ENCODE data around the gene SNX6. TPM values are rescaled to one million over a fixed set of nuclear protein-coding genes. Genes with fewer than 3 reads are reported as not detected.
"Not testable (repeated sequence)": the region's sequence is repeated elsewhere in the genome, so short reads cannot be mapped to it uniquely, and the experiment has no call there.

SNX6 gene
- polyA plus RNA-seq, 2 donors: 19.1 to 34.1 TPM

GRCh38 chr14:34642595-34642994 is 12.6 kb upstream of the SNX6 start:
- no peak overlapping the region for H3K27ac ChIP-seq (ENCODE audit: low read depth in 2 of 2, low read length in 1 of 2)
- peaks cover 0 to 2% of the 10 kb centered on the region in 2 donors for H3K4me1 ChIP-seq (ENCODE audit: control insufficient read depth in 2 of 2, insufficient read depth in 2 of 2, low read length in 1 of 2)
- WGBS, 2 donors: 88 to 96% methylated on average over 3 of the region's 3 CpGs
- no peaks in the 10 kb centered on the region for H3K9me3 ChIP-seq (ENCODE audit: control insufficient read depth in 2 of 2, insufficient read depth in 1 of 2, low read depth in 1 of 2, low read length in 1 of 2)
- H3K4me3 ChIP-seq (ENCODE audit: low read depth in 1 of 2, low read length in 2 of 2): no peak overlapping the region
- H3K27me3 ChIP-seq (ENCODE audit: control insufficient read depth in 1 of 2, insufficient read depth in 2 of 2, low read length in 2 of 2): no peaks in the 10 kb centered on the region
- H3K36me3 ChIP-seq (ENCODE audit: control insufficient read depth in 2 of 2, insufficient read depth in 2 of 2, low read length in 1 of 2): no peaks in the 10 kb centered on the region

- WGBS, 2 donors: 86% methylated on average over 1 of the region's 1 CpG
- no peaks in the 10 kb centered on the region for H3K9me3 ChIP-seq (ENCODE audit: control insufficient read depth in 2 of 2, insufficient read depth in 1 of 2, low read depth in 1 of 2, low read length in 1 of 2)
- no peak overlapping the region for H3K27ac ChIP-seq (ENCODE audit: low read depth in 2 of 2, low read length in 1 of 2)
- H3K36me3 ChIP-seq (ENCODE audit: control insufficient read depth in 2 of 2, insufficient read depth in 2 of 2, low read length in 1 of 2): no peaks in the 10 kb centered on the region
- H3K4me1 ChIP-seq (ENCODE audit: control insufficient read depth in 2 of 2, insufficient read depth in 2 of 2, low read length in 1 of 2): no peaks in the 10 kb centered on the region
- no peak overlapping the region for H3K4me3 ChIP-seq (ENCODE audit: low read depth in 1 of 2, low read length in 2 of 2)
- no peaks in the 10 kb centered on the region for H3K27me3 ChIP-seq (ENCODE audit: control insufficient read depth in 1 of 2, insufficient read depth in 2 of 2, low read length in 2 of 2)
Observed at GRCh38 chr14:34640826-34641225, 10.9 kb upstream of the SNX6 start.

DNA sequence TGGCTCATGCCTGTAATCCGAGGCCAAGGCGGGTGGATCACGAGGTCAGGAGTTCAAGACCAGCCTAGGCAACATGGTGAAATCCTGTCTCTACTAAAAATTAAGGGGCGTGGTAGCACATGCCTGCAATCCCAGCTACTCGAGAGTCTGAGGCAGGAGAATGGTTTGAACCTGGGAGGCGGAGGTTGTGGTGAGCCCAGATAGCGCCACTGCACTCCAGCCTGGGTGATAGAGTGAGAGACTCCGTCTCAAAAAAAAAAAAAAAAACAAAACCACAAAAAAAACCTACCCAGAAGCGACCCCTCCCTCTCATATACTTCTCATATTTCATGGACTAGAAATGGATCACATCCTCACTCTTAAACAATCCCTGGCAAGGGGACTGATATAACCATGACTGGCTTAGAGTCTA is 4.4 kb upstream of the SNX6 start:
- not testable (repeated sequence) for H3K27me3 ChIP-seq (ENCODE audit: control insufficient read depth in 1 of 2, insufficient read depth in 2 of 2, low read length in 2 of 2); H3K4me1 ChIP-seq (ENCODE audit: control insufficient read depth in 2 of 2, insufficient read depth in 2 of 2, low read length in 1 of 2); H3K9me3 ChIP-seq (ENCODE audit: control insufficient read depth in 2 of 2, insufficient read depth in 1 of 2, low read depth in 1 of 2, low read length in 1 of 2); H3K36me3 ChIP-seq (ENCODE audit: control insufficient read depth in 2 of 2, insufficient read depth in 2 of 2, low read length in 1 of 2); H3K4me3 ChIP-seq (ENCODE audit: low read depth in 1 of 2, low read length in 2 of 2); H3K27ac ChIP-seq (ENCODE audit: low read depth in 2 of 2, low read length in 1 of 2)
- 64 to 75% methylated on average over 9 of the region's 9 CpGs for WGBS, 2 donors

DNA sequence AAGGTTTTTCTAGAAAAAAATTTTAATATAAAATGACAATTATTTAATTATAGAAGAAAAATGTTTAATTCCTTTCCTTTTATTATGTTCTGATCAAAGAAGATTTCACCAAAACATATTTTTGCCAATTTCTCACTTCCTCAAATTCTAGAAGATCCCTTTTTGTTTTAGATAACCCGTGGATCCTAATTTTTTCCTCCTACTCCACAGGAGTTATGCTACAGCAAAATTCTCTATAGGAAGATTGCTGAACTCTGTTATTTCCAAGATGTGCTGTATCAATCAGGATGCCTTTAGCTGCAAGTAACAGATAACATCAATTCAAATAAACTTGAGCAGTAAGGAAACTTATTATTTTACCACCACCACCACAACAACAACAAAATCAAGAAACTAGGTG is 3.8 kb upstream of the SNX6 start:
- Histone ChIP-seq H3K4me1 (ENCODE audit: control insufficient read depth in 2 of 2, insufficient read depth in 2 of 2, low read length in 1 of 2) (no peaks in the 10 kb centered on the region), H3K9me3 (ENCODE audit: control insufficient read depth in 2 of 2, insufficient read depth in 1 of 2, low read depth in 1 of 2, low read length in 1 of 2) (no peaks in the 10 kb centered on the region), H3K36me3 (ENCODE audit: control insufficient read depth in 2 of 2, insufficient read depth in 2 of 2, low read length in 1 of 2) (no peaks in the 10 kb centered on the region), H3K4me3 (ENCODE audit: low read depth in 1 of 2, low read length in 2 of 2) (no peak overlapping the region), H3K27ac (ENCODE audit: low read depth in 2 of 2, low read length in 1 of 2) (no peak overlapping the region), H3K27me3 (ENCODE audit: control insufficient read depth in 1 of 2, insufficient read depth in 2 of 2, low read length in 2 of 2) (no peaks in the 10 kb centered on the region)
- WGBS, 2 donors: 65 to 72% methylated on average over 1 of the region's 1 CpG

DNA sequence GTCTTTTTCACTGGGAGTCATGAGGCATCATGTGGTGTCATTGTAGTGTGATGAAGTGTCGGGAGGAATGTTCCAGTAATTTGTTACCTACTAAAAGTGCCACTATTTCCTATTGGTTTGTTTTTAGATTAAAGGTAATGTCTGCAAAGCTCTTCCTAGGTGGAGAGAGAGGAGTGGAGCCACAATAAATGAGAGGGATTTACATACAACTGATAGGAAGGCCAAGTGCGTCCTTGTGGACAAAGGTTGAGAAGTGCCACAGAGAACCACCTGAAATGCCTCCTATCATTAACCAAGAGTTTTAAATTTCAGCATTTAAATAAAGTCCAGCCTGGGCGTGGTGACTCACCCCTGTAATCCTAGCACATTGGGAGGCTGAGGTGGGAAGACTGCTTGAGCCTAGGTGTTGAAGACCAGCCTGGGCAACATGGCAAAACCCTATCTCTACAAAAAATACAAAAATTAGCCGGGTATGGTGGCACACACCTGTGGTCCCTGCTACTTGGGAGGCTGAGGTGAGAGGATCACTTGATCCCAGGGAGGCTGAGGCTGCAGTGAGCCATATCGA is 2.5 kb upstream of the SNX6 start:
- H3K4me1 ChIP-seq (ENCODE audit: control insufficient read depth in 2 of 2, insufficient read depth in 2 of 2, low read length in 1 of 2): no peaks in the 10 kb centered on the region
- H3K27ac ChIP-seq (ENCODE audit: low read depth in 2 of 2, low read length in 1 of 2): no peak overlapping the region
- no peaks in the 10 kb centered on the region for H3K36me3 ChIP-seq (ENCODE audit: control insufficient read depth in 2 of 2, insufficient read depth in 2 of 2, low read length in 1 of 2)
- WGBS, 2 donors: 95% methylated on average over 5 of the region's 5 CpGs
- H3K9me3 ChIP-seq (ENCODE audit: control insufficient read depth in 2 of 2, insufficient read depth in 1 of 2, low read depth in 1 of 2, low read length in 1 of 2): no peaks in the 10 kb centered on the region
- H3K27me3 ChIP-seq (ENCODE audit: control insufficient read depth in 1 of 2, insufficient read depth in 2 of 2, low read length in 2 of 2): no peaks in the 10 kb centered on the region
- no peak overlapping the region for H3K4me3 ChIP-seq (ENCODE audit: low read depth in 1 of 2, low read length in 2 of 2)

DNA sequence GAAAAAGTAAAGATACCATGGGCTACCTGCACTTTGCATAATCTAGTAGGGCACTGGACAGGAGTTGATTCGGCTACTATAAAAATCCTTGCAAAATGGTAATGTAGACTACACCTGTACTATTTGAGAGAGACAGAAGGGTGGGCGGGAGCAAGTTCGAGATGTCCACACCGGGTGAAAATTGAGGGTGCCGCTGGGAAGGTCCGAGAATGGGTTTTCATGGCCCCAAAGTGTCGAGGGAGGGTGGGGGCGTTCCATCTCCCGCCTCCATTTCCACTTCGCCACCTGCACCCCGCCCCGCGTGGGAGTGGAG is 648 bp downstream of the SNX6 start:
- peak overlapping the region; percentile 85 to 93 for H3K27ac ChIP-seq (ENCODE audit: low read depth in 2 of 2, low read length in 1 of 2)

DNA sequence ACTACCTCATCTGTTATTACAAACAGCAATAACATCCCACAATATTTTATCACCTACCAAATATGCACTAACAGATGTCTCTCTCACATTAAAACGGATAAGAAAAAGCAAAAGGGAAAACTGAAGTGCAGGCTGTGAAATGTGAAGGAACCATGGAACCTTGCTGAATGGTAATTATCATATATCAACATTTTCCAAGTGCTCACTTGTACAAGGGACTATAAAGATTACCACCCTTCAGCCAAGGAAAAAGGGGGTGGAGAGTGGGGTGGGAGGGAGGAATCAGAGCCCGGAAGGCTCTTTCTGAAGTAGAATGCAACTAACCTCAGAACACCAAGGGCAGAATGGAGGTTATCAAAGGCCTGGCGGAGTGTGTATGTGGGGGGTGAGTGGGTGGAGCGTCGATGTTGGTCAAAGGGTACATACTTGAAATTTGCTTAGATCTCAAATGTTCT is 1.2 kb downstream of the SNX6 start:
- Histone ChIP-seq H3K27me3 (ENCODE audit: control insufficient read depth in 1 of 2, insufficient read depth in 2 of 2, low read length in 2 of 2) (no peaks in the 10 kb centered on the region), H3K4me1 (ENCODE audit: control insufficient read depth in 2 of 2, insufficient read depth in 2 of 2, low read length in 1 of 2) (no peaks in the 10 kb centered on the region), H3K9me3 (ENCODE audit: control insufficient read depth in 2 of 2, insufficient read depth in 1 of 2, low read depth in 1 of 2, low read length in 1 of 2) (no peaks in the 10 kb centered on the region), H3K36me3 (ENCODE audit: control insufficient read depth in 2 of 2, insufficient read depth in 2 of 2, low read length in 1 of 2) (no peaks in the 10 kb centered on the region), H3K4me3 (ENCODE audit: low read depth in 1 of 2, low read length in 2 of 2) (peak overlapping the region in 1 of 2 donors; percentile 90), H3K27ac (ENCODE audit: low read depth in 2 of 2, low read length in 1 of 2) (peak overlapping the region in 1 of 2 donors; percentile 13)
- WGBS, 2 donors: 16 to 33% methylated on average over 5 of the region's 5 CpGs

More for the DNA sequence above, 648 bp downstream of the SNX6 start:
- H3K36me3 ChIP-seq (ENCODE audit: control insufficient read depth in 2 of 2, insufficient read depth in 2 of 2, low read length in 1 of 2): no peaks in the 10 kb centered on the region
- 0 to 1% methylated on average over 13 of the region's 13 CpGs for WGBS, 2 donors
- peak overlapping the region; percentile 83 to 90 for H3K4me3 ChIP-seq (ENCODE audit: low read depth in 1 of 2, low read length in 2 of 2)
- no peaks in the 10 kb centered on the region for H3K9me3 ChIP-seq (ENCODE audit: control insufficient read depth in 2 of 2, insufficient read depth in 1 of 2, low read depth in 1 of 2, low read length in 1 of 2)
- H3K4me1 ChIP-seq (ENCODE audit: control insufficient read depth in 2 of 2, insufficient read depth in 2 of 2, low read length in 1 of 2): no peaks in the 10 kb centered on the region
- H3K27me3 ChIP-seq (ENCODE audit: control insufficient read depth in 1 of 2, insufficient read depth in 2 of 2, low read length in 2 of 2): no peaks in the 10 kb centered on the region

DNA sequence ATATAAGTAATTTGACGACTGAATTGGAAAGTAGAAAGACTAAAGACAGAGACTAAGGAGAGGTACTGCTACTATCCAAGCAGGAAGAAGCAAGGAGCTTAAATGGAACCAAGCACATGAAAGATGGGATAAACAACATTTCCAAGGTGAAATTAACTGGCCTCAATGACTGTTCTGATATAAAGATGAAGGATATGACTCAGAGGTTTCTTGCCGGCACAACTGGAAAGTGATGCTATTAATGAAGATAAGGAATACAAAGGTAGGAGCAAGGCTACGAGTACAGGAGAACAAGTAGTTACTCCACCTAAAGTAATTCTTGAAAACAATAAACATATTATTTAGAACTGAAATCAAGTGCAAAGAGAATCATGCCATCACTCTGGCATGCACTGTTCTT is 6.4 kb downstream of the SNX6 start:
- Histone ChIP-seq H3K4me1 (ENCODE audit: control insufficient read depth in 2 of 2, insufficient read depth in 2 of 2, low read length in 1 of 2) (no peaks in the 10 kb centered on the region), H3K36me3 (ENCODE audit: control insufficient read depth in 2 of 2, insufficient read depth in 2 of 2, low read length in 1 of 2) (no peaks in the 10 kb centered on the region)

GRCh38 chr14:34620839-34621238 is 9.1 kb downstream of the SNX6 start:
- Histone ChIP-seq H3K27ac (ENCODE audit: low read depth in 2 of 2, low read length in 1 of 2) (no peak overlapping the region), H3K4me3 (ENCODE audit: low read depth in 1 of 2, low read length in 2 of 2) (no peak overlapping the region), H3K36me3 (ENCODE audit: control insufficient read depth in 2 of 2, insufficient read depth in 2 of 2, low read length in 1 of 2) (no peaks in the 10 kb centered on the region), H3K4me1 (ENCODE audit: control insufficient read depth in 2 of 2, insufficient read depth in 2 of 2, low read length in 1 of 2) (no peaks in the 10 kb centered on the region), H3K9me3 (ENCODE audit: control insufficient read depth in 2 of 2, insufficient read depth in 1 of 2, low read depth in 1 of 2, low read length in 1 of 2) (no peaks in the 10 kb centered on the region), H3K27me3 (ENCODE audit: control insufficient read depth in 1 of 2, insufficient read depth in 2 of 2, low read length in 2 of 2) (no peaks in the 10 kb centered on the region)
- 86 to 91% methylated on average over 3 of the region's 3 CpGs for WGBS, 2 donors

More for the DNA sequence above, 6.4 kb downstream of the SNX6 start:
- no peaks in the 10 kb centered on the region for H3K27me3 ChIP-seq (ENCODE audit: control insufficient read depth in 1 of 2, insufficient read depth in 2 of 2, low read length in 2 of 2)
- WGBS, 2 donors: 61 to 72% methylated on average over 3 of the region's 3 CpGs
- no peaks in the 10 kb centered on the region for H3K9me3 ChIP-seq (ENCODE audit: control insufficient read depth in 2 of 2, insufficient read depth in 1 of 2, low read depth in 1 of 2, low read length in 1 of 2)
- no peak overlapping the region for H3K4me3 ChIP-seq (ENCODE audit: low read depth in 1 of 2, low read length in 2 of 2)
- no peak overlapping the region for H3K27ac ChIP-seq (ENCODE audit: low read depth in 2 of 2, low read length in 1 of 2)

- no peak overlapping the region for H3K4me3 ChIP-seq (ENCODE audit: low read depth in 1 of 2, low read length in 2 of 2)
- no peaks in the 10 kb centered on the region for H3K9me3 ChIP-seq (ENCODE audit: control insufficient read depth in 2 of 2, insufficient read depth in 1 of 2, low read depth in 1 of 2, low read length in 1 of 2)
- no peak overlapping the region for H3K27ac ChIP-seq (ENCODE audit: low read depth in 2 of 2, low read length in 1 of 2)
- H3K27me3 ChIP-seq (ENCODE audit: control insufficient read depth in 1 of 2, insufficient read depth in 2 of 2, low read length in 2 of 2): no peaks in the 10 kb centered on the region
- no peaks in the 10 kb centered on the region for H3K36me3 ChIP-seq (ENCODE audit: control insufficient read depth in 2 of 2, insufficient read depth in 2 of 2, low read length in 1 of 2)
- no peaks in the 10 kb centered on the region for H3K4me1 ChIP-seq (ENCODE audit: control insufficient read depth in 2 of 2, insufficient read depth in 2 of 2, low read length in 1 of 2)
- 90 to 91% methylated on average over 2 of the region's 2 CpGs for WGBS, 2 donors
Observed at GRCh38 chr14:34620115-34620514, 9.8 kb downstream of the SNX6 start.

All from esophagus (tissue), 2 donors.